GM19468 (cell line): Measurements from ENCODE around the gene AZGP1.
"Not testable (repeated sequence)": the region's sequence is repeated elsewhere in the genome, so short reads cannot be mapped to it uniquely, and the experiment has no call there.

Experiments used
- ATAC-seq: cut with Tn5 transposase; IDR thresholded peaks from one replicate; pipeline ENCODE4 v1.9.1; 2021; ENCODE audit warnings: mild to moderate bottlenecking, moderate library complexity, moderate number of reproducible peaks; ENCODE audit not compliant: unreplicated experiment; ENCODE audit errors: extremely low read depth

AZGP1 gene

GRCh38 chr7:99975782-99976521 is at the start of gene AZGP1:
AZGP1 (minus strand) TSS chr7:99976031; CDS start chr7:99976020, 11 bp downstream.
- no peak for ATAC-seq

- no peak for ATAC-seq
Measured at GRCh38 chr7:100024020-100024619, 48.3 kb upstream of the AZGP1 start.

- ATAC-seq = no peak
Measured at GRCh38 chr7:100023526-100023925, 47.7 kb upstream of the AZGP1 start.

- no peak for ATAC-seq
Measured at GRCh38 chr7:100022621-100023020, 46.8 kb upstream of the AZGP1 start.

GRCh38 chr7:100021297-100021696 is 45.5 kb upstream of the AZGP1 start:
- no peak for ATAC-seq

GRCh38 chr7:100019908-100020307 is 44.1 kb upstream of the AZGP1 start:
- no peak for ATAC-seq

GRCh38 chr7:100017875-100018274 is 42.0 kb upstream of the AZGP1 start:
- ATAC-seq = no peak

GRCh38 chr7:100017300-100017699 is 41.5 kb upstream of the AZGP1 start:
- no peak for ATAC-seq

- ATAC-seq = no peak
Measured at GRCh38 chr7:100016215-100016901, 40.5 kb upstream of the AZGP1 start.

- peak; percentile 71 for ATAC-seq
Measured at GRCh38 chr7:100015232-100016214, 39.7 kb upstream of the AZGP1 start, which contains the start of gene ZKSCAN1. ZKSCAN1 (plus strand) TSS chr7:100015596; CDS start chr7:100023507, 7,911 bp downstream.

- no peak for ATAC-seq
Measured at GRCh38 chr7:100013328-100013676, 37.5 kb upstream of the AZGP1 start.

- not testable (repeated sequence) for ATAC-seq
Measured at GRCh38 chr7:100012385-100013327, 36.8 kb upstream of the AZGP1 start.

GRCh38 chr7:100011516-100011915 is 35.7 kb upstream of the AZGP1 start:
- ATAC-seq = no peak

GRCh38 chr7:100010901-100011300 is 35.1 kb upstream of the AZGP1 start:
- no peak for ATAC-seq

- not testable (repeated sequence) for ATAC-seq
Measured at GRCh38 chr7:100009952-100010351, 34.1 kb upstream of the AZGP1 start.

GRCh38 chr7:100008525-100008924 is 32.7 kb upstream of the AZGP1 start:
- no peak for ATAC-seq

- ATAC-seq = no peak
Measured at GRCh38 chr7:100007887-100008286, 32.1 kb upstream of the AZGP1 start.

- no peak for ATAC-seq
Measured at GRCh38 chr7:100003711-100004661, 28.2 kb upstream of the AZGP1 start.
